GM12878 (cell line): ENCODE data around the gene PDCD1LG2. TPM values are rescaled to one million over a fixed set of nuclear protein-coding genes. Genes with fewer than 3 reads are reported as not detected.

ENCODE experiments used
- BCL11A ChIP-seq: IDR thresholded peaks from 2 replicates; pipeline ENCODE4 v1.6.1; 2011; ENCODE audit warnings: low read depth, low read length
- HCFC1 ChIP-seq: fragments of 150-350 bp; IDR thresholded peaks from 2 replicates; pipeline ENCODE4 v1.6.1; 2014; ENCODE audit warnings: low read length
- PML ChIP-seq: IDR thresholded peaks from 2 replicates; pipeline ENCODE4 v1.6.1; 2012; ENCODE audit warnings: low read length, inconsistent platforms
- SPI1 ChIP-seq: IDR thresholded peaks from 2 replicates; pipeline ENCODE4 v1.6.1; 2011; ENCODE audit warnings: low read depth, mild to moderate bottlenecking, low read length, moderate library complexity, borderline replicate concordance; ENCODE audit not compliant: insufficient read depth
- TAF1 ChIP-seq: IDR thresholded peaks from 2 replicates; pipeline ENCODE4 v1.6.1; 2011; ENCODE audit warnings: mild to moderate bottlenecking, low read depth, low read length, borderline replicate concordance
- TCF3 ChIP-seq: IDR thresholded peaks from 2 replicates; pipeline ENCODE4 v1.6.1; 2012; ENCODE audit warnings: low read depth, mild to moderate bottlenecking, low read length, borderline replicate concordance; ENCODE audit not compliant: insufficient read depth
- polyA plus RNA-seq, 11 experiments: library from polyadenylated mRNA; depleted of rRNA in 4 of 11; unstranded in 6 of 11; stranded (reverse) in 5 of 11; fragments of >200 nt; fragmentation: Nextera tagmentation in 4 of 11; fragmentation: Illumina TruSeq in 1 of 11; extraction: Ambion mirVana in 4 of 11; extraction: Trizol in 1 of 11; gene quantifications; 1 replicate in 1 of 11; 2 replicates in 10 of 11; pipeline versions ENCODE4 v1.2.1 to v1.2.3, GENCODE V29; 2011 to 2016; ENCODE audit warnings: inconsistent platforms in 2 of 11, missing spikeins in 2 of 11, low read depth in 1 of 11
- total RNA-seq, 4 experiments: library from RNA; depleted of rRNA in 3 of 4; stranded (reverse); fragments of >200 nt in 3 of 4; fragmentation: Illumina TruSeq in 1 of 4; extraction: Trizol in 1 of 4; gene quantifications; 2 replicates each; pipeline versions ENCODE4 v1.2.1 to v1.2.3, GENCODE V29; 2013 to 2021
- TF ChIP-seq, protein P1 (sequence below): IDR thresholded peaks from 2 replicates; pipeline ENCODE4 v1.6.1; 2011; ENCODE audit warnings: low read depth, mild to moderate bottlenecking, low read length, moderate library complexity, borderline replicate concordance; ENCODE audit errors: extremely low read depth
- TF ChIP-seq, protein P2 (sequence below): fragments of 450-650 bp; IDR thresholded peaks from 2 replicates; pipeline ENCODE4 v1.6.1; 2017; ENCODE audit warnings: borderline replicate concordance
- TF ChIP-seq, protein P3 (sequence below): fragments of 450-650 bp; IDR thresholded peaks from 2 replicates; pipeline ENCODE4 v1.6.1; 2017; ENCODE audit warnings: low read depth, mild to moderate bottlenecking, moderate library complexity

The PDCD1LG2 gene
- total and polyA plus RNA-seq, 10 of the 15 experiments (the other 5 are each of a cell fraction or from before 2014, with no cell fraction given) = 1.5 to 37.3 (median 3.0) TPM

DNA sequence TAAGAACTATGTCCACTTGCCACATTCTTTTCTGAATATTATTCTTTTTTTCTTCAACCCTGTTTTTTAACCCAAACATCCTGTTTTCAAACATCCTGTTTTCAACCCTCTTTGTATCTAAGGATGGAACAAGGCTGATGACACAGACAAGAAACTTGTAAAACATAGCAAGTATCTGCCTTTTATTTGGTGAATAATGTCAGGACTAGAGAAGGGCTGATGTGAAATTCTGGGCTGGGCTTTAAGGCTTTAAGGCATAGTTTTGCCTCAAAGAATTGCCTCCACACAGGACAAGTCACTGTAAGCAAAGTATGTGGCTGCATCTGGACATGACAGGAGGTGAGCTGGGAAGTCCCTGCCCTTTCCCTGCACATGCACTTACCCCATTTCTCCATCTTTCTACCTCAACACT is 76.1 kb downstream of the PDCD1LG2 start (continued):
- TF ChIP-seq TCF3 = no peak
- 0 out of 2 replicates have a peak, but pooled peaks have one; percentile 39 for TF ChIP-seq TAF1
- TF ChIP-seq, protein P1, sequence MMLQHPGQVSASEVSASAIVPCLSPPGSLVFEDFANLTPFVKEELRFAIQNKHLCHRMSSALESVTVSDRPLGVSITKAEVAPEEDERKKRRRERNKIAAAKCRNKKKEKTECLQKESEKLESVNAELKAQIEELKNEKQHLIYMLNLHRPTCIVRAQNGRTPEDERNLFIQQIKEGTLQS = no peak
- peak; percentile 27; the same call in 1 of the 2 replicates for TF ChIP-seq SPI1
- TF ChIP-seq BCL11A = peak; percentile 68
- TF ChIP-seq PML = peak; percentile 71; the same call in 1 of the 2 replicates
- TF ChIP-seq, protein P2, sequence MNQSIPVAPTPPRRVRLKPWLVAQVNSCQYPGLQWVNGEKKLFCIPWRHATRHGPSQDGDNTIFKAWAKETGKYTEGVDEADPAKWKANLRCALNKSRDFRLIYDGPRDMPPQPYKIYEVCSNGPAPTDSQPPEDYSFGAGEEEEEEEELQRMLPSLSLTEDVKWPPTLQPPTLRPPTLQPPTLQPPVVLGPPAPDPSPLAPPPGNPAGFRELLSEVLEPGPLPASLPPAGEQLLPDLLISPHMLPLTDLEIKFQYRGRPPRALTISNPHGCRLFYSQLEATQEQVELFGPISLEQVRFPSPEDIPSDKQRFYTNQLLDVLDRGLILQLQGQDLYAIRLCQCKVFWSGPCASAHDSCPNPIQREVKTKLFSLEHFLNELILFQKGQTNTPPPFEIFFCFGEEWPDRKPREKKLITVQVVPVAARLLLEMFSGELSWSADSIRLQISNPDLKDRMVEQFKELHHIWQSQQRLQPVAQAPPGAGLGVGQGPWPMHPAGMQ = no peak
- no peak for TF ChIP-seq HCFC1
- TF ChIP-seq, protein P3, sequence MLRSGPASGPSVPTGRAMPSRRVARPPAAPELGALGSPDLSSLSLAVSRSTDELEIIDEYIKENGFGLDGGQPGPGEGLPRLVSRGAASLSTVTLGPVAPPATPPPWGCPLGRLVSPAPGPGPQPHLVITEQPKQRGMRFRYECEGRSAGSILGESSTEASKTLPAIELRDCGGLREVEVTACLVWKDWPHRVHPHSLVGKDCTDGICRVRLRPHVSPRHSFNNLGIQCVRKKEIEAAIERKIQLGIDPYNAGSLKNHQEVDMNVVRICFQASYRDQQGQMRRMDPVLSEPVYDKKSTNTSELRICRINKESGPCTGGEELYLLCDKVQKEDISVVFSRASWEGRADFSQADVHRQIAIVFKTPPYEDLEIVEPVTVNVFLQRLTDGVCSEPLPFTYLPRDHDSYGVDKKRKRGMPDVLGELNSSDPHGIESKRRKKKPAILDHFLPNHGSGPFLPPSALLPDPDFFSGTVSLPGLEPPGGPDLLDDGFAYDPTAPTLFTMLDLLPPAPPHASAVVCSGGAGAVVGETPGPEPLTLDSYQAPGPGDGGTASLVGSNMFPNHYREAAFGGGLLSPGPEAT = peak; percentile 87
